Ishikawa (cell line): ENCODE measurements around the gene TCF7L2.

ENCODE experiments used
- CEBPB ChIP-seq: IDR thresholded peaks from 2 replicates; pipeline ENCODE4 v1.6.1; 2012
- CREB1 ChIP-seq: IDR thresholded peaks from 2 replicates; pipeline ENCODE4 v1.6.1; 2012; ENCODE audit warnings: low read depth
- EGR1 ChIP-seq: IDR thresholded peaks from 2 replicates; pipeline ENCODE4 v1.6.1; 2012
- EP300 ChIP-seq: IDR thresholded peaks from 2 replicates; pipeline ENCODE4 v1.6.1; 2012; ENCODE audit warnings: borderline replicate concordance
- FOXM1 ChIP-seq: IDR thresholded peaks from 2 replicates; pipeline ENCODE4 v1.6.1; 2012; ENCODE audit warnings: low read depth, borderline replicate concordance
- MAX ChIP-seq: IDR thresholded peaks from 2 replicates; pipeline ENCODE4 v1.6.1; 2012
- NFIC ChIP-seq: IDR thresholded peaks from 2 replicates; pipeline ENCODE4 v1.6.1; 2012
- RAD21 ChIP-seq: IDR thresholded peaks from 2 replicates; pipeline ENCODE4 v1.6.1; 2012; ENCODE audit warnings: low read depth
- REST ChIP-seq: IDR thresholded peaks from 2 replicates; pipeline ENCODE4 v1.6.1; 2012; ENCODE audit warnings: low read depth, mild to moderate bottlenecking
- TAF1 ChIP-seq: IDR thresholded peaks from 2 replicates; pipeline ENCODE4 v1.6.1; 2012; ENCODE audit warnings: low read depth, mild to moderate bottlenecking
- TCF12 ChIP-seq: IDR thresholded peaks from 2 replicates; pipeline ENCODE4 v1.6.1; 2012; ENCODE audit warnings: low read depth
- TEAD4 ChIP-seq: IDR thresholded peaks from 2 replicates; pipeline ENCODE4 v1.6.1; 2012
- USF1 ChIP-seq: IDR thresholded peaks from 2 replicates; pipeline ENCODE4 v1.6.1; 2012
- YY1 ChIP-seq: IDR thresholded peaks from 2 replicates; pipeline ENCODE4 v1.6.1; 2012; ENCODE audit warnings: low read depth
- ZBTB7A ChIP-seq: IDR thresholded peaks from 2 replicates; pipeline ENCODE4 v1.6.1; 2012; ENCODE audit warnings: low read depth

The TCF7L2 gene

DNA sequence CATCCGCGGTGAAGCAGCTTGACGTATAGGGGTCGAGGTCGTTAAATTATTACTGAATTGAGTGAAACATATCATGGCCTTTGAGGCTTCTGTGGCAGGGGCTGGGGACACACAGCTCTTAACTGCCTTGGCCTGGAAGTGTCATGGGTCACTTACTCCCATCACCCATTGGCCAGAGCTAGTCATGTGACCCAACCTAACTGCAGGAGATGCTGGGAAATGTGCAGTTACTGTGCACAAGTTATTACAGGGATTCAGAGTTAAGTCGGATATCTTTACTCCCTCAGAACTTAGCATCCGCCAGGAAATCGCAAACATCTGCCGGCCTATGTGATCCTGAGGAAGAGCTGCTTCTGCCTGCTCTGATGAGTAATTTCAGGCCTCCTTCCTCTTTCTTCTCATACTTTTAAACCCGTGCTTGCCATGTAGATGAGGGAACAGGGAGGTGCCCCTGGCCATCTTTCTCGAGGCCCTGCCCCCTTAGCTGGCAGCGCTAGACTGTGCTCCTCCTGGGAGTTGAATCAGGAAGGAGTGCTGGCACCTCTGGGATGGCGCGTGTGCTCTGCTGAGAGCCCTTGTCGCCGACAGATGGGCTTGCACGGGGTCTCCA, 203.6 kb downstream of the TCF7L2 start:
- TF ChIP-seq CEBPB (no peak), CREB1 (no peak), EGR1 (no peak), YY1 (no peak), ZBTB7A (no peak), USF1 (peak; percentile 46)

GRCh38 chr10:113157441-113157840, 207.4 kb downstream of the TCF7L2 start:
- no peak for TF ChIP-seq NFIC
- no peak for TF ChIP-seq RAD21
- TF ChIP-seq MAX = no peak
- TF ChIP-seq CREB1 = no peak
- TF ChIP-seq EP300 = no peak
- no peak for TF ChIP-seq TEAD4

GRCh38 chr10:113158183-113158582, 208.1 kb downstream of the TCF7L2 start:
- TF ChIP-seq USF1 (no peak), NFIC (no peak), REST (no peak), TEAD4 (no peak)

DNA sequence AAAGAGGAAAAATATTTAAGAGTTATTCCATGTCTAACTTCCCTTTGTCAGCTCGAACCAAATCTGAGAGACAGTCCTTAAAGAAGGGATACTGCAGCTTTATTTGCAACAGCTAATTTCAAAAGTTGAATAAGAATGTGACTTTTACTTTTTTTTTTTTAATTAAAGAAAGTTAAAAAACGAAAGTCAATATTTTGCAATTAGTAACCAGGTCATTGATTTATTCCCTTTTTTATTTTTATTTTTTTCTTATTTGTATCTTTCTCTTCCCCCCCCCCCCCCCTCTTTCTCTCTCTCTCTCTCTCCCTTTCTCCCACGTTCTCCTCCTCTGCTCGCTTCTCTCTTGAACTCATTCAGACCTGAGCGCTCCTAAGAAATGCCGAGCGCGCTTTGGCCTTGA, 209.5 kb downstream of the TCF7L2 start:
- TF ChIP-seq ZBTB7A = no peak
- TF ChIP-seq TEAD4 = no peak
- TF ChIP-seq MAX = no peak
- TF ChIP-seq CEBPB = no peak
- no peak for TF ChIP-seq CREB1
- TF ChIP-seq RAD21 = no peak
- TF ChIP-seq USF1 = no peak
- TF ChIP-seq TCF12 = no peak
- TF ChIP-seq EP300 = no peak
- no peak for TF ChIP-seq NFIC

DNA sequence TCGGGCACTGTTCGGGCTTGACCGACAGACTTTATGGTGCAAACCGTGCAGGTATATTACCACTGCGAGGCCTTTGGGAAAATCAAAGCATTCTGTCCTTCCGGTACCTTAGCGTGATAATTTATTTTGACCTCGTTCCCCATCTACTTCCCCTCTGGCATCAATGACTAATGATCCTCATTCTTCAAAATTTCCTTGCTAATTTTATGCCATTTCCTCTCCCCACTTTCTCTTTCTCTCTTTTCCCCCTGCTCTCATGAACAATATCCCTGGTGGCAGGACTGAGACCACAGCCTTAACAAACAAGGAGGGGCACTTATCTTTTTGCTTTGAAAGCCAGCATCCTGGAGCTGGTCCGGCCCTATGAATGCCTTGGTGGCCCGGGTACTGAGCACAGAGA, 210.6 kb downstream of the TCF7L2 start:
- no peak for TF ChIP-seq REST
- TF ChIP-seq RAD21 = no peak
- TF ChIP-seq MAX = no peak
- TF ChIP-seq USF1 = no peak
- no peak for TF ChIP-seq ZBTB7A
- TF ChIP-seq EGR1 = no peak
- TF ChIP-seq CREB1 = no peak
- TF ChIP-seq CEBPB = no peak
- no peak for TF ChIP-seq TAF1
- TF ChIP-seq TEAD4 = no peak
- TF ChIP-seq FOXM1 = no peak
- no peak for TF ChIP-seq TCF12
- no peak for TF ChIP-seq YY1
- no peak for TF ChIP-seq EP300
- TF ChIP-seq NFIC = no peak

DNA sequence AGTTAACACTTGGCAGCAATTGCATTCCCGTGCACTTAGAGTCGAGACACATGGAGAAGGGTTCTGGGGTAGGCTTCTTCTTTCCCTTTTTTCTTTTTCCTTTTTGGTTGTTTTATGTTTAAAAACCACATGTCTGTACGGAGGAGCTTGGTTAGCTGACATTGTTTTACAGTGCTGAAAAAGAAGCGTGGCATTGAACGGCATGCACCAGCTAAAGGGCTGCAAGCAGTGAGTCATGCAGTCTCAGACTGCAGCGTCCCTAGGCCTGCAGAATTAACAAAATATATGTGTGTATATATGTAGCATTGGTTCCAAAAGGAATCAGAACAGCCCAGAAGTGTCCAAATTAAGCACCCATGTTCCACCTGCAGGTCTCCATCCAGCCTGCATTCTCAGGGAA, 211.0 kb downstream of the TCF7L2 start:
- TF ChIP-seq TEAD4 = no peak
- TF ChIP-seq RAD21 = no peak
- no peak for TF ChIP-seq FOXM1
- TF ChIP-seq MAX = no peak
- no peak for TF ChIP-seq CREB1
- no peak for TF ChIP-seq TCF12
- TF ChIP-seq CEBPB = no peak
- no peak for TF ChIP-seq ZBTB7A
- no peak for TF ChIP-seq USF1
- TF ChIP-seq NFIC = no peak
- TF ChIP-seq EGR1 = no peak
